CD8-positive, alpha-beta memory T cell (primary cell): Measurements from ENCODE around the gene SMIM33. TPM values are rescaled to one million over a fixed set of nuclear protein-coding genes. Genes with fewer than 3 reads are reported as not detected.
A peak's percentile ranks its signal among the peaks of the same experiment; 100 is the strongest.
"Not testable (repeated sequence)": the region's sequence is repeated elsewhere in the genome, so short reads cannot be mapped to it uniquely, and the experiment has no call there.

Source experiments
- CTCF ChIA-PET: fragments of 350-600 bp; sonication (Branson Sonifier 250); formaldehyde crosslinking; loops from one replicate; lab custom pipeline; 2021; ENCODE audit warnings: antibody characterized with exemption; lab: Charles Lee
- POLR2A ChIA-PET: fragments of 350-600 bp; sonication (Branson Sonifier 250); formaldehyde crosslinking; loops from one replicate; lab custom pipeline; 2021; ENCODE audit warnings: antibody characterized with exemption; lab: Charles Lee
- DNase-seq, 5 donors: peaks; one replicate each; pipeline versions ENCODE4 v3.0.0 to v3.0.0-alpha.2; 2020 to 2022; ENCODE audit warnings: mixed read lengths in 1 of 5
- H3K27ac ChIP-seq: one replicate; pipeline ENCODE4 v1.7.0; 2013; ENCODE audit warnings: low read depth, mild to moderate bottlenecking, low read length, moderate library complexity
- H3K27me3 ChIP-seq: 2 replicates; pipeline ENCODE4 v1.7.0; 2013; ENCODE audit warnings: low read length, mild to moderate bottlenecking; ENCODE audit not compliant: insufficient read depth, poor library complexity, severe bottlenecking
- H3K36me3 ChIP-seq: 2 replicates; pipeline ENCODE4 v1.7.0; 2013; ENCODE audit warnings: mild to moderate bottlenecking, low read length, moderate library complexity; ENCODE audit not compliant: insufficient read depth
- H3K4me1 ChIP-seq: 2 replicates; pipeline ENCODE4 v1.7.0; 2013; ENCODE audit warnings: mild to moderate bottlenecking, low read length, moderate library complexity; ENCODE audit not compliant: insufficient read depth
- H3K4me3 ChIP-seq: 2 replicates; pipeline ENCODE4 v1.7.0; 2013; ENCODE audit warnings: mild to moderate bottlenecking, low read length
- H3K9me3 ChIP-seq: 2 replicates; pipeline ENCODE4 v1.7.0; 2013; ENCODE audit warnings: mild to moderate bottlenecking, low read length
- H3K27ac Mint-ChIP-seq, 8 donors: one replicate each; pipeline ENCODE4 v1.8.0; 2020 to 2021; ENCODE audit warnings: mixed read lengths in 8 of 8, mild to moderate bottlenecking in 6 of 8, inconsistent platforms in 3 of 8, moderate library complexity in 3 of 8
- H3K27me3 Mint-ChIP-seq, 2 donors: one replicate each; pipeline ENCODE4 v1.8.0; 2020 to 2021; ENCODE audit warnings: mixed read lengths in 2 of 2, mild to moderate bottlenecking in 1 of 2, moderate library complexity in 1 of 2
- H3K36me3 Mint-ChIP-seq, 3 donors: one replicate each; pipeline ENCODE4 v1.8.0; 2020 to 2021; ENCODE audit warnings: mixed read lengths in 3 of 3, inconsistent platforms in 1 of 3, mild to moderate bottlenecking in 1 of 3
- H3K4me1 Mint-ChIP-seq, 3 donors: one replicate each; pipeline ENCODE4 v1.8.0; 2020 to 2021; ENCODE audit warnings: mixed read lengths in 3 of 3, inconsistent platforms in 1 of 3, mild to moderate bottlenecking in 1 of 3
- H3K4me3 Mint-ChIP-seq, 7 donors: one replicate each; pipeline ENCODE4 v1.8.0; 2020 to 2021; ENCODE audit warnings: mixed read lengths in 7 of 7, mild to moderate bottlenecking in 6 of 7, moderate library complexity in 4 of 7, inconsistent platforms in 2 of 7
- H3K9me3 Mint-ChIP-seq, 5 donors: one replicate each; pipeline ENCODE4 v1.8.0; 2020 to 2022; ENCODE audit warnings: mixed read lengths in 5 of 5, mild to moderate bottlenecking in 3 of 5, moderate library complexity in 2 of 5, inconsistent platforms in 1 of 5
- polyA plus RNA-seq: library from polyadenylated mRNA; unstranded; fragments of 300-500 nt; fragmentation: Illumina TruSeq; gene quantifications from one replicate; pipeline ENCODE4 v1.2.3, GENCODE V29; 2021
- total RNA-seq, 2 experiments: library from RNA; stranded (reverse); gene quantifications; one replicate each; pipeline ENCODE4 v1.2.3, GENCODE V29; 2021

The SMIM33 gene
- total and polyA plus RNA-seq, 3 experiments from 2014 or later = 0.11 to 1.1 (median 0.28) TPM

DNA sequence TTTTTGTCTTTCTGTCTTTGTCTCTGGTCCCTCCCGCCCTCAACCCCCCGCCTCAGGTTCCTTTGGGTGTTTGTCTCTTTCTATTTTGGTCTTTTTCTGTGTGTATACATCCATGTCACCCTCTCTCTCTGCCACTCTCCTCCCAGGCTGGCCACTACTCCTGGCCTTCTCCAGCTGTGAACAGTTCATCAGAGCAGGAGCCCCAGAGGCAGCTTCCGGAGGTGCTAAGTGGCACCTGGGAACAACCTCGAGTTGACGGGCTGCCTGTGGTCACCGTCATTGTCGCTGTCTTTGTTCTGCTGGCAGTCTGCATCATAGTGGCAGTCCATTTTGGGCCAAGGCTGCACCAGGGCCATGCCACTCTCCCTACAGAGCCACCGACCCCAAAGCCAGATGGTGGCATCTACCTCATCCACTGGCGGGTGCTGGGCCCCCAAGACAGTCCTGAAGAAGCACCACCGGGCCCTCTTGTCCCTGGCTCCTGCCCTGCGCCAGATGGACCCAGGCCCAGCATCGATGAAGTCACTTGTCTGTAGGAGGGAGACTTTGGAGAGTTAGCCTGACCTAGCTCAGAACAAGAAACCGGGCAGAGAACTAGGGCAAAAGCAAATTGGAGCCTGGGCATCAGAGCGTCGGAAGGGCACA lies 1.7 kb downstream of the SMIM33 start:
- peak overlapping the region; percentile 38 to 97 (median 90) for H3K4me3 Mint-ChIP-seq
- CTCF ChIA-PET = no interaction called here

DNA sequence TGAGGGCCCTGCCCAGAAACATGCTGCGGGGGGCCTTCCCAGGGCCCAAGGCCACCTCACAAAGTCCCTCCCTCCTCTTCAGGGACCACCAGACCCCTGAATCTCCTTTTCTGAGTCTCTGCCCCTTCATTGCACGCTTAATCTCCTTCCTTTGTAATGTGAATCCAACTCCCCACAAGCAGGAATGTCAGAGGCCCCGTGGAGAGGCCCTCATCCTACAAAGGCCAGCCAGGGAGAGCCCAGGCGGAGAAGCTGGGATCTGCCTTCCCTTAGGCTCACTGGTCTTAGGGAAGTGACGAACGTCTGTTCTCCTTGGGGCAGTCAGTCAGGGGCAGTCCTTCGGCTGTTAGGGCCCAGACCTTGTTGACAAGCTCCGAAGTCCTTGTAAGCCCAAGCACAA lies 2.3 kb downstream of the SMIM33 start:
- Mint-ChIP-seq H3K4me3 (peak overlapping the region in 1 of 7 donors; percentile 66), H3K27me3 (no peaks in the 10 kb centered on the region), H3K27ac (peak overlapping the region in 6 of 8 donors; percentile 54 to 96 (median 80)), H3K9me3 (no peaks in the 10 kb centered on the region), H3K4me1 (peaks cover 69 to 90% (median 86%) of the 10 kb centered on the region in 3 donors), H3K36me3 (peaks cover 0 to 31% (median 4%) of the 10 kb centered on the region in 3 donors)
- ChIA-PET CTCF (interaction anchor here (0.7 kb wide), 1 partner anchor 51 kb away, joined by 3 read pairs; no protein-coding TSS in a partner anchor), POLR2A (interaction anchor here (0.6 to 1.4 kb wide), 2 partner anchors 9 to 11 kb away, joined by 4 to 5 read pairs; no protein-coding TSS in a partner anchor)
- no peak overlapping the region for H3K4me3 ChIP-seq
- peaks cover 87% of the 10 kb centered on the region for H3K4me1 ChIP-seq
- peaks cover 16% of the 10 kb centered on the region for H3K36me3 ChIP-seq
- no peaks in the 10 kb centered on the region for H3K9me3 ChIP-seq
- no peak overlapping the region for H3K27ac ChIP-seq
- no peaks in the 10 kb centered on the region for H3K27me3 ChIP-seq
- no peak for DNase-seq

More for the DNA sequence above, 1.7 kb downstream of the SMIM33 start:
- no peak overlapping the region for H3K27ac ChIP-seq
- no peaks in the 10 kb centered on the region for H3K9me3 ChIP-seq
- Mint-ChIP-seq H3K27ac (peak overlapping the region; percentile 73 to 96 (median 94)), H3K4me1 (peaks cover 69 to 85% (median 80%) of the 10 kb centered on the region in 3 donors), H3K27me3 (no peaks in the 10 kb centered on the region), H3K9me3 (no peaks in the 10 kb centered on the region), H3K36me3 (peaks cover 0 to 25% (median 4%) of the 10 kb centered on the region in 3 donors)
- no peak for DNase-seq
- H3K27me3 ChIP-seq = no peaks in the 10 kb centered on the region
- POLR2A ChIA-PET = interaction anchor here (0.6 to 2.4 kb wide), 4 partner anchors 9 to 115 kb away, joined by 4 to 13 read pairs (median 5); partner anchors contain the start of gene STING1
- H3K36me3 ChIP-seq = peaks cover 10% of the 10 kb centered on the region
- H3K4me3 ChIP-seq = no peak overlapping the region
- H3K4me1 ChIP-seq = peaks cover 81% of the 10 kb centered on the region

DNA sequence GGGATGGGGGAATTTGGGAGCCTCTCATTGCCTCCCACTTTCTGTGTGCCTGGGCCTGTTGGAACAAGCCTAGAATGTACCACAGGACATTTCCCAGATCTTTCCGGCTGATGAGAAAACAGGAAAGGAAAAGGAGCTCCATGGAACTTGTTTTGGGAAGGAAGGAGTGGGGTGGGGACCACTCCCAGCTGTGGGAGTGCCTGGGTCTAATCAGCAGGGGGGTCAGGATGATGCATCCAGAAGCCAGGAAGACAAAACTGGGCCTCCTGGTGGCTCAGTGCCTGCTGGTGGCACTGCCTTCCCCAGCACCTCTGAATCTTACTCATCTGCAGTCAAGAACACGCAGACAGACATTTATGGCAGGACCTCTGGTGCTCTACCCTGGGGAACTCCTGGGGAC lies 2.8 kb downstream of the SMIM33 start:
- Histone ChIP-seq H3K4me1 (peaks cover 89% of the 10 kb centered on the region), H3K36me3 (peaks cover 20% of the 10 kb centered on the region), H3K9me3 (no peaks in the 10 kb centered on the region), H3K27me3 (no peaks in the 10 kb centered on the region), H3K27ac (peak overlapping the region; percentile 17), H3K4me3 (no peak overlapping the region)
- H3K27ac Mint-ChIP-seq = peak overlapping the region in 7 of 8 donors; percentile 7 to 96 (median 61)
- peaks cover 0 to 35% (median 5%) of the 10 kb centered on the region in 3 donors for H3K36me3 Mint-ChIP-seq
- DNase-seq = no peak
- POLR2A ChIA-PET = interaction anchor here (1.4 kb wide), 1 partner anchor 8 kb away, joined by 5 read pairs; no protein-coding TSS in a partner anchor
- CTCF ChIA-PET = interaction anchor here (0.7 kb wide), 1 partner anchor 51 kb away, joined by 3 read pairs; no protein-coding TSS in a partner anchor
- H3K9me3 Mint-ChIP-seq = no peaks in the 10 kb centered on the region
- H3K4me3 Mint-ChIP-seq = peak overlapping the region in 2 of 7 donors; percentile 9 to 28
- H3K4me1 Mint-ChIP-seq = peaks cover 69 to 92% (median 87%) of the 10 kb centered on the region in 3 donors
- H3K27me3 Mint-ChIP-seq = no peaks in the 10 kb centered on the region

DNA sequence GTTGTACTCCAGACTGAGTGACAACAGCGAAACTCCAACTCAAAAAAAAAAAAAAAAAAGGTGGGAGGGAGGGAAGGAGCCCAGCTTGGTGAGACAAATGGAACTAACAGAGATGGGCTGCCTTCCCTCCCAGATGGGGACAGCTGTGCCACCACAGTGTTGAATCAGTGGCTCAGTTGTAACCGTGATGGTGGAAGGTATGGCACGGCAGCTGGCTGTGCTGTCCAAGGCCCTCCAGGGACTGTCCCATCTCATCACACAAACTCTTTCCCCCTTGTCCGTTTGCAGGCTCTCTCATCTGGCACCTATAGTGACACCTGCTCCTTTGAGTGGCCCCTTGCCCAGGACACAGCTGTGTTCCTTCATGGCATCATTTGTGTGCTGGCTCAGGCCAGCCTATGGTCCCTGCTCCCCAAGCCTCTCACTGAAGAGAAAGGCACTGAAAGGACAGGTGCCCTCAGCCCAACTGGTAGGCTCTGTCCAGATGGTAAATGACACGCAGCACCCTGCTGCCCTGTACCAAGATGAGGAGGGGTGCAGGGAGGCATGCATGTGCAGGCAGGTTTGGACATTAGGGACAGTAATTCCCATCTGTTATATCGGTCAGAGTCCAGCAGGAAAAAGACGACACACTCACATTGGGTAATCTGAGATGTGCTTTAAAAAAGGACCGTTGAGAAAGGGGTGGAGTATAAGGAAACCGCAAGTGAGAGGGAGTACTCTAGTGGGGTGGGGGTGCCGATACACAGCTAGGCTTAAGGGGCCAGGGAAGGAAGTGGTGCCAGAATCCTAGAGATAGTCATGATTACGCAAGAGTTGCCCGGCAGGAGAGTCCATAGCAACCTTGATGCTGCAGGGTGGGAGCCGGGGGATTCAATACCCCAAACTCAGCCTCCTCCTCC lies 4.3 kb downstream of the SMIM33 start:
- no peaks in the 10 kb centered on the region for H3K9me3 ChIP-seq
- Mint-ChIP-seq H3K4me1 (peaks cover 61 to 85% (median 80%) of the 10 kb centered on the region in 3 donors), H3K27me3 (no peaks in the 10 kb centered on the region), H3K4me3 (peak overlapping the region; percentile 11 to 69 (median 60)), H3K27ac (peak overlapping the region; percentile 48 to 89 (median 84)), H3K9me3 (no peaks in the 10 kb centered on the region), H3K36me3 (peaks cover 0 to 44% (median 7%) of the 10 kb centered on the region in 3 donors)
- peak in 2 of 5 donors; percentile 13 to 27 for DNase-seq
- peak overlapping the region; percentile 46 for H3K4me3 ChIP-seq
- POLR2A ChIA-PET = no interaction called here
- CTCF ChIA-PET = interaction anchor here (1.1 to 1.2 kb wide), 2 partner anchors 43 to 53 kb away, joined by 3 read pairs; no protein-coding TSS in a partner anchor
- H3K27ac ChIP-seq = peak overlapping the region; percentile 21
- H3K4me1 ChIP-seq = peaks cover 86% of the 10 kb centered on the region
- H3K27me3 ChIP-seq = no peaks in the 10 kb centered on the region
- H3K36me3 ChIP-seq = peaks cover 27% of the 10 kb centered on the region

DNA sequence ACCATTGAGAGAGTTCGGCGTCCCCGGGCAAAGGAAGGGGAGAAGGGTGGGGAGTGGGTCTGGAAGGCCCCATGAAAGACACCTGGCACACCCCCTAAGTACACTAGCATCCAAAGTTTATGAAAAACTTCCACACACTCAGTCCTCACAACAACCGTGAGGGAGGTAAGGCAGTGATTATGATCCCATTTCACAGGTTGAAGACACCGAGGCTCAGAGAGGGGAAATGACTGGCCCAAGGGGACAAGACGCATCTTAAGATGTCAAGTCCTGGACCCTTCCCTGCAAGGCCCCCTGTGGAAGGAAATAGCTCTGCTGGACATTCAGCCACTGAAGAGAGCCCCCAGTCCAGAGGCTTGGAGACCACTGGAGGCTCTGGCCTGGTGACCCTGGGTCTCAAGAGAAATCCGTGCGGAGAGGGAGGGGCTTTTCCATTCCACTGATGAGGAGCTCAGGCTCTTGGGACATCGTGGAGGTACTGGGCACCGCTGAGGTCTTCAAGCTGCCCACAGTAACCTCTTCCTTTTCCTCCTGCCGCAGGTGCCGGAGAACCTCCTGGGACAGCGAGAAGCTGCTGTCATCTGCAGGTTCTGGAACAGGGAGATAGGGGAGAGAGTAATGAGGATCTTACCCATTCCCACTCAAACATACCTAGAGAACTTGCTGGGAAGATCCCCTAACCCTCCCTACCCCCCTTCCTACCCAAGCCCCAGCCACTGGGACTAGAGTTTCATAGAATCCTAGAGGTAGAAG lies 5.2 kb downstream of the SMIM33 start:
- no peaks in the 10 kb centered on the region for H3K9me3 Mint-ChIP-seq
- peaks cover 88% of the 10 kb centered on the region for H3K4me1 ChIP-seq
- ChIA-PET POLR2A (interaction anchor here (0.6 kb wide), 1 partner anchor 39 kb away, joined by 3 read pairs; no protein-coding TSS in a partner anchor), CTCF (interaction anchor here (1.1 kb wide), 2 partner anchors 37 to 44 kb away, joined by 3 read pairs; partner anchors contain the start of gene DNAJC18)
- peaks cover 58 to 85% (median 80%) of the 10 kb centered on the region in 3 donors for H3K4me1 Mint-ChIP-seq
- no peaks in the 10 kb centered on the region for H3K27me3 ChIP-seq
- H3K27me3 Mint-ChIP-seq = no peaks in the 10 kb centered on the region
- H3K9me3 ChIP-seq = no peaks in the 10 kb centered on the region
- H3K36me3 ChIP-seq = peaks cover 34% of the 10 kb centered on the region
- no peak overlapping the region for H3K4me3 ChIP-seq
- peak overlapping the region; percentile 48 to 89 (median 83) for H3K27ac Mint-ChIP-seq
- H3K4me3 Mint-ChIP-seq = peak overlapping the region in 4 of 7 donors; percentile 14 to 69 (median 66)
- peaks cover 0 to 52% (median 9%) of the 10 kb centered on the region in 3 donors for H3K36me3 Mint-ChIP-seq
- peak overlapping the region; percentile 14 for H3K27ac ChIP-seq
- no peak for DNase-seq

DNA sequence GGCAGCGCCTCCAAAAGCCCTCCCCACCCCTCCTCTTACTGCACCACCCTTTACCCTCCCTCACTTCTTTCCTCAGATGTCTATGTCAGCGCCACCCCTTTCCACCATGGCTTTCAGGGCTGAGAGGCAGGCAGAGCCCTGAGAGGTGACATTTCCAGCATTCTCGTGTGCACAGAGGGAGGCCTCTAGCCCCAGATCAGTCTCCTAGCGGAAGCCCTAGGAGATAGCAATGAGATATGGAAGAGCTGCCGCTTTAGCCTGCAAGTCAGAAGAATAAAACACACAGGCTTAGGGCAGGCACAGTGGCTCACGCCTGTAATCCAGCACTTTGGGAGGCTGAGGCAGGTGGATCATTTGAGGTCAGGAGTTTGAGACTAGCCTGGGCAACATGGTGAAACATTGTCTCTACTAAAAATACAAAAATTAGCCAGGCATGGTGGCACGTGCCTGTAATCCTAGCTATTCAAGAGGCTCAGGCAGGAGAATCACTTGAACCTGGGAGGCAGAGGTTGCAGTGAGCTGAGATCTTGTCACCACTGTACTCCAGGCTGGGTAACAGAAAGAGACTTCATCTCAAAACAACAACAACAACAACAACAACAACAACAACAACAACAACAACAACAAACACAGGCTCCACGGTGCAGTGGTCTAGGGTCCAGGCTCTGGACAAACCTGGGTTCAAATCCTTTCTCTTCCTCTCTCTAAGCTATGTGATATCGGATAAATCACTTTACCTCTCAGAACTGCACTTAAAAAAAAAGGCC lies 8.0 kb downstream of the SMIM33 start:
- H3K36me3 Mint-ChIP-seq = peaks cover 0 to 56% (median 9%) of the 10 kb centered on the region in 3 donors
- peaks cover 48 to 77% (median 69%) of the 10 kb centered on the region in 3 donors for H3K4me1 Mint-ChIP-seq
- Histone ChIP-seq H3K36me3 (peaks cover 34% of the 10 kb centered on the region), H3K27ac (peak overlapping the region; percentile 15), H3K4me1 (peaks cover 79% of the 10 kb centered on the region)
- not testable (repeated sequence) for H3K9me3 ChIP-seq, H3K27me3 Mint-ChIP-seq, H3K4me3 ChIP-seq, DNase-seq, H3K9me3 Mint-ChIP-seq, H3K27me3 ChIP-seq
- peak overlapping the region; percentile 22 to 82 (median 60) for H3K27ac Mint-ChIP-seq
- POLR2A ChIA-PET = interaction anchor here (0.6 to 1.1 kb wide), 3 partner anchors 11 to 36 kb away, joined by 3 to 4 read pairs (median 3); no protein-coding TSS in a partner anchor
- H3K4me3 Mint-ChIP-seq = peak overlapping the region in 5 of 7 donors; percentile 7 to 57 (median 41)
- CTCF ChIA-PET = interaction anchor here (0.9 to 2.1 kb wide), 4 partner anchors 8 to 56 kb away, joined by 3 to 7 read pairs (median 4); partner anchors contain the start of gene SMIM33
